Measurements from ENCODE around the gene SCYGR7.
"Not testable (repeated sequence)": the region's sequence is repeated elsewhere in the genome, so short reads cannot be mapped to it uniquely, and the experiment has no call there.

The SCYGR7 gene, protein sequence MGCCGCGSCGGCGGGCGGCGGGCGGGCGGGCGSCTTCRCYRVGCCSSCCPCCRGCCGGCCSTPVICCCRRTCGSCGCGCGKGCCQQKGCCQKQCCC

DNA sequence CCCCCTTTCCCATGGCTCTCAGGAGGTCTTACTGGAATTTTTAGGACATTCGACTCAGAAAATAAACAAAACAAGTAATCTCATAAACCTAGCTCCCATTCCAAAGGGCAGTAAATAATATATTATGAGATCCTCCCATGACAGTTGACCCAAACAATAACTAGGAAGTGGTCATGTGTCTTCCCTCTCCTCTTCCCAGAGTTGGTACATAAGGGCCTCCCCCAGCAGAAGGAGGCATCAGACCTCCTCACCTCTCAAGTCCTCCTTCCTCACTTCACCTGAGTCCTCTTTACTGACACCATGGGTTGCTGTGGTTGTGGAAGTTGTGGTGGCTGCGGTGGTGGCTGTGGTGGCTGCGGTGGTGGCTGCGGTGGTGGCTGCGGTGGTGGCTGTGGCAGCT is at the start of gene SCYGR7:
Gene SCYGR7, plus strand, starts transcription at position 301 of the 400 bp plus-strand sequence. Its CDS starts 0 bp downstream, at position 301.
- FAIRE-seq = no peak

DNA sequence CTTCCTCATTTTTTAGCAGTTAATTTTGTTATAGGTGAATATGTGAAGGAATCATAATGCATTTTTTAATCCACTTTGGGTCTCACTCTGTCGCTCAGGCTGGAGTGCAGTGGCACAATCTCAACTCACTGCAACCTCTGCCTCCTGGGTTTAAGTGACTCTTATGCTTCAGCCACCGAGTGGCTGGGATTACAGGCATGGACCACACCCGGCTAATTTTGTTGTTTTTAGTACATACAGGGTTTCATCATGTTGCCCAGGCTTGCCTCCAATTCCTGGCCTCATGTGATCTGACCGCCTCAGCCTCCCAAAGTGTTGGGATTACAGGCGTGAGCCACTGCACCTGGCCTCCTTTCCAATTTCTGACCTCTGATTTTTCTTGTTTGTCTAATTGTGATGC is 43.9 kb upstream of the SCYGR7 start:
- FAIRE-seq = no peak

DNA sequence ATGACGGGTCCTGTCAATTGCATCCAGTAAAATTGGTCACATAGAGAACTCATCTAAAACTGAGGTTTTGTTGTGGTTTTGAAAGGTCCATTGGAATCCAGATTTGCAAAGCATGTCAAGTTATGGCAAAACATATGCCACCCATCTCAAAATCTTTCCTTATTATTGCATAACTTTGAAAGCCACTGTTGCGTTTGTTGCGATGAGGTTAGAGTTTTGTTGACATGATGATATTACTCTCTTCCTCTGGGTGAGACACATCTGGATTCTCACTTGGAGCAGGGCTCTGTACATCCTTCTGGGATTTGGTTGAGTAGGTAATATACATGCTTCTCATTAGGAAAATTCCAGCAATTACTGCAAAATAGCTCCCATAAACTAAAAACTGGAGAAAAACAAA is 40.9 kb upstream of the SCYGR7 start:
- FAIRE-seq = no peak

DNA sequence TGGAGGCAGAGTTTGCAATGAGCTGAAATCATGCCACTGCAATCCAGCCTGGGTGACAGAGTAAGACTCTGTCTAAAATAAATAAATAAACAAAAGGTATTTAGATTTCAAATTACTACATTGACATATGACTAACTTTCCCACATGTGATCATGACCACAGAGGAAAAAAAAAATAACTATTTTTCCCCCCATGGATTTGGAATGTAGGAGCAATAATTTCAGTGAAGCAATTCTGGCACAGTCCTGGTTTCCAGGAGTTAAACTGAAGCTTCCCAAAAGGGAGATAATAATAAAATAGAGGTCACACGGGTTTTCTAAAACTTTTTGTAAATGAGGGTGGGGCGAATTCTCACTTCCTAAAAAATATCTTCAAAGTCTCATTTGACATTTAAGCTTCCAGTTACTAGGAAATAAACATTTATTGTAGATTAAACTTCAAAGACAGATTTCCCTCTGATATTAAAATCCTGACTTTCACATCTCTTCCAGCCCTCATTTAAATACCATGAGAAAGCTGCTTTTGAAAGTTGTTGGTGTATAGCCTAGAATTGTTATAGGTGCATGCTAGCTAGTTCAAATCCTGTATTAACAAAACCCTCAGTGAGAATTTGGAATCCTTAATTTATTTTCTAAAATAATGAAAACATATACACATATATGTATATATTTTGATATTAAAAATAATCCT is 31.0 kb upstream of the SCYGR7 start:
- FAIRE-seq = no peak

DNA sequence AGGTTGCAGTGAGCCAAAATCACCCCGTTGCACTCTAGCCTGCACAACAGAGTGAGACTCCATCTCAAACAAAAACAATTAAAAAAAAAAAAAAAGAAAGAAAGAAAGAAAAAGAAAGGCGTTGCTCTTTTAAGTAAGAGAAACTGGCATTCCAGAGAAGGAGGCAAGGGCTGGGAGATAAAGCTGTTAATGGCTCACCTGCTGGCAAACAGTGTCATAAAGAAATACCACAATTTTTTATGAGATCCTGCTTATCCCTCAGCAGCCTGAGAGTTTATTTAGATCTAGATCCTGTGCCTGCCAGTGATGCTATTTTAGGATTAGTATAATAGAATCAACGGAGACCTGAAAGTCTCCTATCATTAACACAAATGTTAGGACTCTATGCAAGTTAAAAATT is 26.6 kb upstream of the SCYGR7 start:
- no peak for FAIRE-seq

DNA sequence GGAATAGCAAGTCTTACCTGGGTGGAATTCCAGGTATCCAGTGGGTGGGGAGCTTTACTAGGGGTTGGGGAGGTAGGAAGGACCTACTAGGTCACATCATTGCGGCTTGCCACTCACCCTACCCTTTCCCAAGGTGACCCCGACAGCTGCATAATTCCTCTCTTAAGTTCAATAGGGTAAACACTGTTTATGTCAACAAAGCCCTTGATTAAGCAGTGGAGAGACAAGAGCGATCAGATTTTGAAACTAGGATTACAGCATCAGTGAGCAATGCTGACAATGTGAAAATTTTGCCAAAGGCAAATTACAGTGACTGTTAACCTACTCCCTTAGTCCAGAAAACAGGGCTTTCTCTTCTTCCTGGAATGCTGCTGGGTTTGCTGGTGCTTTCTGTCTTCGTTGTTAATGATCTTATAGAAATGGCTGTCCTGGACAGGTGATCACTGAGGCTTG is 24.8 kb upstream of the SCYGR7 start:
- no peak for FAIRE-seq

DNA sequence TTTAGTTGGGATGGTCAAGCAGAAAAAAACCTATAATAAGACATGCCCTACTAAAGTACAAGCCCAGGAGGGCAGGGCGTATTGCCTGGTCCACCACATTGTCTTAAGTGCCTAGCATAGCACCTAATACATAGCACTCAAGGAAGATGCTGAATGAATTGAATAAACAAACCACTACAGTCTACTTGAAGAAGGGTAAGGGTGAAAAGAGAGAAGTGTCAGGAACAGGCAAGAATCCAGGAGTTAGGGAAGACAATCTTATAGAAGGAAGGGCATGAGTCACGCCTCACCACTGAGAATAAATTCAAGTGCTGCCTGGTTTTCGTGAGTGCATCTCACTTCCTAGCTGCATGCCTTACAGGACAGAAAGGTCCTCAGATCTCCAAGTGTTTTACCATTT is 24.2 kb upstream of the SCYGR7 start:
- no peak for FAIRE-seq

DNA sequence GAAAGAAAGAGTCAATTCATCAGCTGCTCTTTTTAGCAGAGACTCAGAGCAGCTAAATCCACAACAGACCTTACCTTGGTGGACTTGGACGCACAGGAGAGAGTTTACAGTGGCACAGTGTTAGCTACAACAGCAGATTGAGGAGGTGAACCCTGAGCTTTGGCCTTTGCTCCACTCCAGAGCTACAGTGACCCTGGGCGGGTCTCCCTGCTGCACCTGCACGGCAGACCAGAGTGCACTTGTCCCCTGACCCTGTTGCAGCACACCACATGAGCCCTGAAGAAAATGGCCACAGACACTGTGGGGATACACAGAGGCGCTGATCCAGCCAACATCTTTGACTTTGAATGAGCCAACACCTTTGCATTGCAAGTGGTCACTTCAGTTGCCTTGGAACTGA is 21.3 kb upstream of the SCYGR7 start:
- no peak for FAIRE-seq

DNA sequence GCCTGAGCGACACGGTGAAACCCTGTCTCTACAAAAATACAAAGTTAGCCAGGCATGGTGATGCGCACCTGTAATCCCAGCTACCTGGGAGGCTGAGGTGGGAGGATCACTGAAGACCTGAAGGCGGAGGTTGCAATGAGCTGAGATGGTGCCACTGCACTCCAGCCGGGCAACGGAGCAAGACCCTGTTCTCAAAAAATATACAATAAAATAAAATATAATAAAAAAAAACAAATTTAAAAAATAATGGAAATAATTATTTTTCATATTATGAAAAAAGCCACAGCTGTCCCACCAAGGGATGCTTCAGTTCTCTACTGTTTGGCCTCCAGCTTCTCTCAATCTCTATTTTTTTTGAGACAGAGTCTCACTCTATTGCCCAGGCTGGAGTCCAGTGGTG is 20.7 kb upstream of the SCYGR7 start:
- FAIRE-seq = no peak

DNA sequence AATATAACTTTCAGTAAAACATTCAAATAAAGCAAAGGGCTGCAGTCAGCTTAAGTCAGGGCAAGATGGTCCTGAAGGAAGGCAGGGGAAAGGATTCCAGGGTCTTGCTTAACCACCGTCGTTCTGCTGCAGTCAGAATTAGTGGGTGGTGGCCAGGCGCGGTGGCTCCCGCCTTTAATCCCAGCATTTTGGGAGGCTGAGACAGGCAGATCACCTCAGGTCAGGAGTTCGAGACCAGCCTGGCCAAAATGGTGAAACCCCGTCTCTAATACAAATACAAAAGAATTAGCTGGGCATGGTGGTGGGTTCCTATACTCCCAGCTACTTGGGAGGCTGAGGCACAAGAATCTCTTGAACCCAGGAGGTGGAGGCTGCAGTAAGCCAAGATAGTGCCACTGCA is 17.1 kb upstream of the SCYGR7 start:
- FAIRE-seq = no peak

DNA sequence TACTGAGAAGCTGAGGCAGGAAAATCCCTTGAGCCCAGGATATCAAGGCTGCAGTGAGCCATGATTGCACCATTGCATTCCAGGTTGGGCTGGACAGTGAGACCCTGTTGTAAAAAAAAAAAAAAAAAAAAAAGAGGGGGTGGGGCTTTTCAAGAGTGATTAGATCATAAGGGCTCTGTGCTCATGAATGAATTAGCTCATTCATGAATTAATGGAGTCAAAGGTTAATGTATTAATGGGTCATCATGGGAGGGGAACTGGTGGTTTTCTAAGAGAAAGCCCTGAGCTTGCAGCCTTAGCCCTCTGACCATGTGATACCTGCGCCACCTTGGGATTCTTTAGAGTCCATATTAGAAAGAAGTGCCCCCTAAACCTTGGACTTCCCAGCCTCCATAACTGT is 14.8 kb upstream of the SCYGR7 start:
- FAIRE-seq = no peak

DNA sequence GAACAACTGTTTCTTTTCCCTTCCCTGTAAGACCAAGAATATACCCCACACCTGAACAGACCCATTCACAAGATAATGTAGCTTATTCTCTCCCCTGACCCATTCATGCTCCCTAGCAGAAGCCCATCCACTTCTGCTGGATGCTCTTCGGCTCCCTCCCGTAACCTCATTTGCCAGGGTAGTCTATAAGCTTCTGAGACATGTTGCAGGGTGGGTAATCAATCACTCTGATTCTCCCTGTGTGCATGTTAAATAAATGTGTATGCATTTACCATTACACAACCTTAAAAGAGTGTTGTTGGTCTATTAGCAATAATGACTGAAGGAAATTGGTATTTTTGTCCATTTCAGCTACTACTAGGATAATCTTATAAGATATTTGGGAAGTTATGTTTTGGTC is 11.6 kb upstream of the SCYGR7 start:
- no peak for FAIRE-seq

DNA sequence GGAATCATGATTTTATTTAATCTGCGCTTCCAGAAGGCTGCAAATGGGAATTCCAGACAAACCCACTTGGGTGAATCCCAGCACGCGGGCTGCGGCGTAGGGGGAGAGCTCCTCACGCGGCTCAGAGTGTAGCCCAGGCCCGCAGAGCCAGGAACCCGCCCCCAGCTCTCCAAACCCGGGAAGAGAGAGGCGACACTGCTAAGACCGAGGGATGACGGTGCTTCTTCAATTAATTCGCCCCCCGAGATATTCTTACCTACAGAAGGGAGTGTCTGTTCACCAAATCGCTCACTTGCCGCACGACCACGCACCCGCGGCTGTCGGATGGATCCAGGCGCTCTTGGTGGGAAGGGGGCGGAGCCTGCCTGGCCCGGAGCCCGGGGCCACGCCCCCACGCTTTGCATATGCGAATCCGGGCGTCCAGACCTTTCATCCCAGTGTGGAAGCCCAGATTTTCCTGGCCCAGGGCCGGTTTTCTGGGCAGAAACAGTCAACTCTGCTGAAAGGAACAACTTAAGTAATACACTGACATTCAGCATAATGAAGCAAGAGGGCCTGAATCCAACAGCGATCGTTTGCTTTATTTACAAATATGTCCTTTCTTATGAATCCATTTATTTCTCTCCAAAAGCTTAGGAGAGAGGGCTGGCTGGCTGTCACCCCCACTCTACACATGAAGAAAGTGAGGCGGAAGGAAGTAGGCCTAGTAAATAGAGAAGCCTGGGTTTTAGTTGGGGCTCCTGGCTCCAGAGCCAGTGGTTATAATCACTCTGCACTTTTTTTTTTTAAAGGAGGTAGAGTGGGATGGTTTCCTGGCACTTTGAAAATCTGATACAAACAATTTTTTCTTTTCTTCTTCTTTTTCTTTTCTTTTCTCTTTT is 10.2 kb upstream of the SCYGR7 start, which contains the start of gene SLC19A3:
Gene SLC19A3, minus strand, starts transcription at position 342 of the 881 bp plus-strand sequence. CDS start 15,710 bp downstream, outside the sequence.
- no peak for FAIRE-seq

DNA sequence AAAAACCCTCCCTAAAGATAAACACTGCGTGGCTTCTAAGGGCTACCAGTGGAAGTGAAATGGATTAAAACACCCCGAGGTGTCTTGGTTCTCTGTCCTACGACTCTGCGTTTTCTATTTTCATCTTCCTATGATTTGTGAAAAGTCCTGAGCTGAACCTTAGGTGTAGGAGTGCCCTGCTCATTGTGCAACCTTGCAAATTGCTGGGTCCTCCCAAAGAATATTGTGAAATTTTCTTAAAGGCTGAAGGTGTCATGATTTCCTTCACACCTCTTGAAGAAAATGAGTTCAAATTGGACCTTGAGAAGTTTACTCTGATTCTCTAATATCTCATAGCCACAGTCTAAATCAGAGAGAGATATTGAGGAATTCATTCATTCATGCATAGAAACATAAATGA is 8.5 kb upstream of the SCYGR7 start:
- FAIRE-seq = no peak

DNA sequence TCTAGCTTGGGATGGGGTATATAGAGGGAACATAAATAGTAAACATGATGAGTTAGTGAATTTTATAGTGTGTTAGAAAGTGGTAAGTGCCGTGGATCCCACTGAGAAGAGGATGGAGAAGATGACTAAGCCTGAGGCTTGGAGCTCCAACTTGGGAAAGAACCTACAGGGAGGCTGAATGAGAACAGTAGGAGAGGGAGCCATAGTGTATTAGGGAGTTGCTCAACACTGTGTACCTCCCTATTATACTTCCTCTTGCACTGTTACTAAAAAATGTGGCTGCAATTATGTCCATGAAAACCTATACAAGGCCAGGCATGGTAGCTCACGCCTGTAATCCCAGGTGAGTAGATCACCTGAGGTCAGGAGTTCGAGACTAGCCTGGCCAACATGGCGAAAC is 7.5 kb upstream of the SCYGR7 start:
- FAIRE-seq = no peak

DNA sequence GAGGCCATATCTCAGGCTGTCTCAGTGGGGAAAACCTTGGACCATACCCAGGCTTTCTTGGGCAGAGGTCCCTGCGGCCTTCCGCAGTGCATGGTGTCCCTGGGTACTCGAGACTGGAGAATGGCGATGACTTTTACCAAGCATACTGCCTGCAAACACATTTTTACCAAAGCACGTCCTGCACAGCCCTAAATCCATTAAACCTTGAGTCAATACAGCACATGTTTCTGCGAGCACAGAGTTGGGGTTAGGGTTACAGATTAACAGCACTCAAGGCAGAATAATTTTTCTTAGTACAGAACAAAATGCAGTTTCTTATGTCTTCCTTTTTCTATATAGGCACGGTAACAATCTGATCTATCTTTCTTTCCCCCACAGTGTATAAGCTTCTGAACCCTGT is 5.3 kb upstream of the SCYGR7 start:
- FAIRE-seq = not testable (repeated sequence)

DNA sequence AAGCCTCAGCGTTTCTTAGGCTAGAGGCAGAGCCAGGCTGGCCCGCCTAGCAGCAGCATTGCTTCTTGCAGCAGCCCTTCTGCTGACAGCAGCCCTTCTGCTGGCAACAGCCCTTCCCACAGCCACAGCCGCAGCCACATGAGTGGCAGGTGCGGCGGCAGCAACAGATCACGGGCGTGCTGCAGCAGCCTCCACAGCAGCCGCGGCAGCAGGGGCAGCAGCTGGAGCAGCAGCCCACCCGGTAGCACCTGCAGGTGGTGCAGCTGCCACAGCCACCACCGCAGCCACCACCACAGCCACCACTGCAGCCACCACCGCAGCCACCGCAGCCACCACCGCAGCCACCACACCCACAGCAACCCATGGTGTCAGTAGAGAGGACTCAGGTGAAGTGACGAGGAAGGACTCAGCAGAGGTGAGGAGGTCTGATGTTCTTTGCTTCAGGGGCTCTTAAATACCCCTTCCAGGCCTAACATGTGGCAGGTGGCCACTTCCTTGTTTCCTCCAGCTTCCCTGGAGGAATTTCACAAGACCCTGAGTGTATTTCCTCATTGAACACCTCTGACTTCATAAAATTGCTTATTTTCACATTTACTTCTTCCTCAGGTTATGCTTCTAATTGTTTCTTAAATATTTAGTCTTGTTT is 3.6 kb upstream of the SCYGR7 start, which contains the start of gene SCYGR6:
Gene SCYGR6, minus strand, starts transcription at position 364 of the 646 bp plus-strand sequence. Its CDS starts 0 bp downstream, at position 364.
- FAIRE-seq = no peak

DNA sequence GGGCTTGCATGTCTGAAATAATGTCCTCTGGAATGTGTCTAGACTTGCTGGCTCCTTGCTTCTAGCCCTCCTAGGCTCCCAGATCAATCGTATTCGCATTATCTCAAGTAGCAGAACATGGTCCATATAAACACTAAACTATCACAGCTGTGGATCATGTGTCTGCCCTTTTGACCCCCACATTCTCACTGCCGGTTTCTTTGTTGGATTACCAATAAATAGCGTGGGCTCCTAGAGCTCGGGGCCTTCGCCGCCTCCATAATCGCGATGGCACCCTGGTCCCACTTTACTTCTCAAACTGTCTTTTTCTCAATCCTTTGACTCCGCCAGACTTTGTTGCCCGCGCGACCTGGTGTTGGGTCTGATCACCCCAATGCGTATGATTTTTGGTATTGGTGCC is 11.2 kb downstream of the SCYGR7 start:
- FAIRE-seq = no peak

DNA sequence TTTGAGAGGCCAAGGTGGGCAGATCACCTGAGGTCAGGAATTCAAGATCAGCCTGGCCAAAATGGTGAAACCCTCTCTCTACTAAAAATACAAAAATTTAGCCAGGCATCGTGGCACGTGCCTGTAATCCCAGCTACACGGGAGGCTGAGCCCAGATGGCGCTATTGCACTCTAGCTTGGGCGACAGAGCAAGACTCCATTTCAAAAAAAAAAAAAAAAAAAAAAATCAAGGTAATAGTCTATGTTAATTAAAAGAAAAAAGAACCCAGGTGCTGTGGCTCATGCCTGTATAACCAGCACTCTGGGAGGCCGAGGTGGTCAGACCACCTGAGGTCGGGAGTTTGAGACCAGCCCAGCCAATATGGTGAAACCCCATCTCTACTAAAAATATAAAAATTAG is 12.6 kb downstream of the SCYGR7 start:
- FAIRE-seq = not testable (repeated sequence)

DNA sequence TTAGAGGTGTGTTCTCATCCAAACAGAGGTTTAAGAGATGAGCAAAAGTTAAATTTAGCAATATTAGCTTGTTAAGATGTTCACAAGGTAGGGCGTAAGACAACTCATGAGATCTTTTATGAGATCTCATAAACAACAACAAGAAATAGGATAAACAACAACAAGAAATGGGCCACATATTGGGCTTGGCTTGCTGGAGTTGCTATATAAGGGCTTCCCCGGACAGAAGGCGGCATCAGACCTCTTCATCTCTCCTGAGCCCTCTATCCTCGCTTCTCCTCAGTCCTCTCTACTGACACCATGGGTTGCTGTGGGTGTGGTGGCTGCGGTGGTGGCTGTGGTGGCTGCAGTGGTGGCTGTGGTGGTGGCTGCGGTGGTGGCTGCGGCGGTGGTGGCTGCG is 17.5 kb downstream of the SCYGR7 start, which contains the start of gene SCYGR8:
Gene SCYGR8, plus strand, starts transcription at position 301 of the 400 bp plus-strand sequence. Its CDS starts 0 bp downstream, at position 301.
- no peak for FAIRE-seq

DNA sequence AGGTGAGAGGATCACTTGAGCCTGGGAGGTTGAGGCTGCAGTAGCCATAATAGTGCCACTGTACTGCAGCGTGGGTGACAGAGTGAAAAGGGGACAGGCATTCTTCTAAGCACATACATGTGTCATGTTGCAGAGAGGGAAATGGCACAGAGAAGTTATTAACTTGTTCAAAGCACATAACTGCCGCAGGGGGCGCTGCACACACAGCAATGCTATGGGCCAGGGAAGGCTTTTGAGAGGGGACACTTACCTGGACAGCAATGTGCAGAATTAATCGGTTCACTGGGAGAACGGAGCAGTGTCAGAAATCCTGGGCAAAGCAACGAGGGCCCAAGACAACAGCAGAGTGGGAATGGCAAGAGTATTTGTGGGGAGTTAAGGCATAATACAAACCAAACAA is 19.9 kb downstream of the SCYGR7 start:
- FAIRE-seq = no peak

DNA sequence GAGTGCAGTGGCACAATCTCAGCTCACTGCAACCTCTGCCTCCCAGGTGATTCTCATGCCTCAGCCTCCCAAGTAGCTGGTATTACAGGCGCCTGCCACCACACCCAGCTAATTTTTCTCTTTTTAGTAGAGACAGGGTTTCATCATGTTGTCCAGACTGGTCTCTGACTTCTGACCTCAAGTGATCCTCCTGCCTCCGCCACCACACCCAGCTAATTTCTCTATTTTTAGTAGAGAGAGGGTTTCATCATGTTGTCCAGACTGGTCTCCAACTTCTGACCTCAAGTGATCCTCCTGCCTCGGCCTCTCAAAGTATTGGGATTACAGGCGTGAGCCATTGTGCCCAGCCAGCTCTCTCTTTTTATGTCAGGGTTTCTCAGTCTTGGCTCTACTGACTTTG is 28.1 kb downstream of the SCYGR7 start:
- FAIRE-seq = not testable (repeated sequence)
